Measurements from ENCODE around the gene SLCO1C1.

SLCO1C1 gene

DNA sequence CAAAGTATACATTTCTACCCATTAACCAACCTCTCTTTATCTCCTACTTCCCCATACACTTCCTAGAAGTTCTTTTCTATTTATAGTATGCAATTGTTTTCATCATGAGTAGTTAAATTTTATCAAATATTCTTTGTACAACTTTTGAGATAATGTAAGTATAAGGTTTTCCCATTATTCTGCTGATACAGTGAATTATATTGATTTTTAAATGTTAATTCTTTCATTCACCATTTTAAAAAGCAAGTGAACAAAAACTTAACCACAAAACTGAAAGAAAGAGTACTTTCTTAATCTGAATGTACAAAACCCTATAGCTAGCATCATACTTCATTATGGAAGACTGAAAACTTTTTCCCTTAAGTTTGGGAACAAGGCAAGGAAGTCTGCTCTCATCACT is 105.9 kb downstream of the SLCO1C1 start:
- ChIA-PET CTCF (no interaction called here), POLR2A (no interaction called here)
- DNase-seq (ENCODE audit: extremely low spot score), result no peak
- TF ChIP-seq TARDBP (IDR thresholded peaks at IDR 0.05) (no peak), FOXK2 (IDR thresholded peaks at IDR 0.05) (no peak), ZNF384 (IDR thresholded peaks at IDR 0.05) (no peak), FOXM1 (IDR thresholded peaks at IDR 0.05; ENCODE audit: borderline replicate concordance) (no peak), NFRKB (IDR thresholded peaks at IDR 0.05) (no peak)

Data from HEK293T (cell line).